Muscle of back (tissue), 13 donors: ENCODE data around the gene CDH6. TPM values are rescaled to one million over a fixed set of nuclear protein-coding genes. Genes with fewer than 3 reads are reported as not detected.

Experiments
- DNase-seq, 3 donors: peaks; one replicate each; pipeline versions ENCODE4 v3.0.0 to v3.0.0-alpha.2; 2013
- long read RNA-seq, 9 donors: transcript quantifications; one replicate each; lab custom pipeline, GENCODE V29; 2026
- polyA plus RNA-seq, 10 donors: library from polyadenylated mRNA; unstranded; fragments of 120-200 nt; gene quantifications; one replicate each; pipeline ENCODE4 v1.2.1, GENCODE V29; 2013; ENCODE audit not compliant: insufficient read length in 10 of 10

Gene CDH6
- polyA plus RNA-seq = 1 to 10 TPM; 2.4 to 5.6 (median 4.3) TPM
- long read RNA-seq, donor 1 = 0 reads
- long read RNA-seq, donor 2 = 0 reads
- long read RNA-seq, donor 3 = 0 reads
- long read RNA-seq, donor 4, partial matches to known transcripts = 0 of 1 reads
- long read RNA-seq, donor 4, other reads (novel, unspliced or antisense) = 0 of 1 reads
- long read RNA-seq, donor 5 = 0 reads
- long read RNA-seq, donor 6 = 0 reads
- long read RNA-seq, donor 7, full-length matches to known transcripts = 1 of 1 reads
- long read RNA-seq, donor 7, partial matches to known transcripts = 0 of 1 reads
- long read RNA-seq, donor 7, other reads (novel, unspliced or antisense) = 0 of 1 reads
- long read RNA-seq, donor 8 = 0 reads
- long read RNA-seq, donor 9 = 0 reads

DNA sequence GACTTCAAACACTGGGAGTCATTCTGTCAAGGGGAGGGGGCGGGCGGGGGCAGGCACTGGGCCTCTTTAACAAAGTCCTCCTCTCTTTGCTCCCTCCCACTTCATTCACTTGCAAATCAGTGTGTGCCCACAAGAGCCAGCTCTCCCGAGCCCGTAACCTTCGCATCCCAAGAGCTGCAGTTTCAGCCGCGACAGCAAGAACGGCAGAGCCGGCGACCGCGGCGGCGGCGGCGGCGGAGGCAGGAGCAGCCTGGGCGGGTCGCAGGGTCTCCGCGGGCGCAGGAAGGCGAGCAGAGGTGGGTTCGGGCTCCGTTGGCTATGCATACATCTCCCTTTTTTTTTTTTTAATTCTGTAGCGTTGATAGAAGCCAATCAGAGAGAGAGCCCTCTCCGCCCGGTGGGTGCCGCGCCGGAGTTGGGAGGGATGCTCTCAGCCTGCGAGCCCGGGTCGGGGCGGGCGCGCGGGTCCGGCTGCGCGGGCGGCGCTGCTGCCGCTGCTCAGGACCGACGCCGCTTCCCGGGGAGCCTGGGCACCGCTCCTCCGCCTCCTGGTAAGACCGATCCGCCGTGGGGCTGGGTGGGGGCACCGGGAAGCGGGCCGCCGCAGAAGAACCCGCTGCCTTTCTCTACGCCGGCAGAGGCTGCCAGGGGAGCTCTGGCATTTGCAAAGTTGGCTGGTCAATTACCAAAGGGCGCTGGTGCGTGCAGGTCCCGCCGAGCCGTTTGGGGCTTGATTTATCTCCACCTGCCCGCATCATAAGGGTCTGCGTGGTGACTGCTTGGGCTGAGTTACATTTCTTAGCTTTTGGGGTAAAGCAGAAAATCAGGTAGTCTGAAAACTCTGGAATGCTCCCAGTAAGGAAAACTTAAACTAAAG lies at the start of gene CDH6:
Gene CDH6, plus strand, starts transcription at position 96 of the 877 bp plus-strand sequence. CDS start 73,788 bp downstream, outside the sequence.
- DNase-seq = peak in 1 of 3 donors; percentile 43

- no peak for DNase-seq
Measured at GRCh38 chr5:31144364-31144763, 49.1 kb upstream of the CDH6 start.

DNA sequence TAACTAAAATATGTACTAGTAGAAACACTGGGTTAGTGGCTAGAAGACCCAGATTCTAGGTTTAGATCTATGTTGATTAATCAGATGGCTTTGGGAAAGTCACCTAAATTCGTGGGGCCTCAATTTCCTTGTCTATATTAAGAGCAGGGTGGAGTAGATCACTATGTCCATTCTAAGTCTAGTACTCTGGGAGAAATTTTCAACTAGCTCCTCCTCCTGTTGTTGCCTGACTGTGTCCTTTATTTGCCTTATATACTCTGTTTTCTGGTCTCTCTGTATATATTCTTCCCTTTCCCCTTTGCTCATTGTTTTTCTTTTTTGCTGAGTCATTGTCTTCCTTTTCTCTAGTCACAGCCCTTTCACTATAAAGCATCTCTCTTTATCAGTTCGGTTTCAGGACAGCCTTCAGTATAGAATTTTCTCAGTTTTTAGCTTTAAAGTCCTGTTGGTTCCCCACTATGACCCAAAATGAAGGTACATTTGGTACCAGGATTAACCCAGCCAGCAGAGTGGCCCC lies 44.5 kb upstream of the CDH6 start:
- no peak for DNase-seq

DNA sequence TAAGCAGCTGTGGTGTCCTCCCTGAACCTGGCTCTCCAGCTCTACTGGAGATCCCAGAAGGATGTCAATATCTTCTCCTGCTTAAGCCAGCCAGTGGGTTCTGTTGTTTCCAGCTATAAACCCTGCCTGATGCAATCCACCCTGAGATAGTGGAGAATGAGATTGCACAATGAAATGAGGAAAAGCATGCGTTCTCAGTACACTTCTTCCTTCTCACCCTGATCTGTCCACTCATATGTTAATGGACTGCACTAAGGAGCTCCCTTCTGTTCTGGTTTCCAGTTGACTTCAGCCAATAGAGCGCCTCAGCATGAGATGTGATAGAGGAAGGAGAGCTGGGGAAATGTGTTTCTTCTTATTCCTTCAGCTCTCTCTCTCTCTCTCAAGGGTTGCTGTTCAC lies 40.0 kb upstream of the CDH6 start:
- no peak for DNase-seq

- DNase-seq = no peak
Measured at GRCh38 chr5:31156631-31157160, 36.8 kb upstream of the CDH6 start.

DNA sequence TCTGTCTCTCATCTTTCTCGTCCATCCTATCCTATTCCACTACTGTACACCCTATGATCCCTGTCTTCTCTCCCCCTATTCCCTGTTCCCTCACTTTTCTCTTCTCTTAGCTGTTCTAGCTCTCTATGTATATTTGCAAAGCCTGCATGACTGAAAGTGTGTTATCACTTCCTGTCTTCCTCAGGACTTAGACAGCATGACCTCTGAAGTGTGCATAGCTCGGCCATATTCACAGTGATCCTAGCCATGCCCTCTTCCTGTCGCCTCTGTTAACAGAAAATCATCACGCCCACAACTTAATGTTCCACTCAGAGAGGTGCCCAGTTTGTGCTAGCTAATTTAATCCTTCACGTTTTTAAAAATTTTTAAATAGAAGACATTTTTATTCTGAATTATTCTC lies 35.8 kb upstream of the CDH6 start:
- DNase-seq = no peak

- DNase-seq = no peak
Measured at GRCh38 chr5:31158686-31159085, 34.8 kb upstream of the CDH6 start.

DNA sequence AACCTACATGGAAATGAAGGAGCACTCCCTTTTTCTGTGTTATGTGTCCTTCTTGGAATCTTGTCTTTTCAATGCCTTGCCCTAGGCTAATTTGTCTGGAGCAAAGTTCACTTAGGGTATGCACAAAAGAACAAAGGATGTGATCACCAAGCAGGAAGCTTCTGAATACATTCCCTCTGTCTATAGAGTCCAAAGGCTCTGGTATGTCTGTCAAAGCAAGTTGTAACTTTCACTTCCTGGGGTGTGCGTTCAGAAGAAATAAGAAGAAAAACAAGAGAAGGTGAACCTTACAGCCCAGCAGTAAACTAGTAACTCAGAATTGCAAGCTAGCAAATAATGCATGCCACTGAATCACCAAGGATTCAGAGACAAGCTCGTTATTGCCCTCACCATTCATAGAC lies 31.7 kb upstream of the CDH6 start:
- DNase-seq = no peak

DNA sequence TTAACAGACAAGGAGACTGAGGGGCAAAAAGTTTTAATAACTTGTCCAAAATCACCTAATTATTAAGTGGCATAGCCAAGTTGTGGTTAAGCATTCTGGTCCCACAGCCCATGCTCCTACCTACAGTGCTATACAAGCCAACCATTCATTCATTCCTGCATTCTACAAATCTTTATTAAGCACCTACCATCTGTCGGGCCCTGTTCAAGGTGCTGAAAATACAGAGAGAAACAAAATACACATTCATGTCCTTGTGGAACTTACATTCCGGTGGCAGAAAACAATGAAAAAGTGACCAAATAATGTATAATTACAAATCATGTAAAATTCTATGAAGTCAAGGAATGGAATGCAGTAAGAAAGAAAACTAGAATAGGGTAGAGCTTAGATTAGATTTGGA lies 27.8 kb upstream of the CDH6 start:
- DNase-seq = no peak

DNA sequence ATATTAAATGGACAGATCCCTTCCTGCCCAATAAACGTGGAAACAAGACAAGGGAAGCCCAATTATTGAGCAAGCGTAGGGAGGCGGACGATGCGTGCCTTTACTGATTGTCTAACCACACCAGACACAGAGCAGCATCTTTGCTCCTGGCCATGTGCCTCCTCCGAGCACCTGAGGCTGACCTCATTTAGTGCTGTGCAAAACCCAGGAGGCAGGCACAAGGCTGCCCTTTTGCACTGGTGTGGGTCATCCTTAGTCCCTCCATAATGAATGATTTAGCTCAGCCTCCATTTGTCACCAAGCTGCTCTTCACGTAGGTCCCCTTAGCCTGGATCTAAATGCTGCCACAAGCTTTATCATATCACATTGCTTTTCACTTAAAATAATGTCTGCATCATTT lies 24.1 kb upstream of the CDH6 start:
- no peak for DNase-seq

DNA sequence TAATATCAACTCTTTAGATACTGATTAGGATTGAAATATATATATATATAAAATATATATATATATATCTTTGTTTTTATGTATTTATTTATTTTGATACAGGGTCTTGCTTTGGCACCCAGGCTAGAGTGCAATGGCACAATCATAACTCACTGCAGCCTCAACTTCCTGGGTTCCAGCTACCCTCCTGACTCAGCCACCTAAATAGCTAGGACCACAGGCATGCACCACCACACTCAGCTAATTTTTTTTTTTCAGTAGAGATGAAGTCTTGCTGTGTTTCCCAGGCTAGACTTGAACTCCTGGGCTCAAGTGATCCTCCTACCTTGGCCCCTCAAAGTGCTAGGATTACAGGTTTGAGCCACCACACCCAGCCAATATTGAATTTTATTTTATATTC lies 20.6 kb upstream of the CDH6 start:
- DNase-seq = no peak

DNA sequence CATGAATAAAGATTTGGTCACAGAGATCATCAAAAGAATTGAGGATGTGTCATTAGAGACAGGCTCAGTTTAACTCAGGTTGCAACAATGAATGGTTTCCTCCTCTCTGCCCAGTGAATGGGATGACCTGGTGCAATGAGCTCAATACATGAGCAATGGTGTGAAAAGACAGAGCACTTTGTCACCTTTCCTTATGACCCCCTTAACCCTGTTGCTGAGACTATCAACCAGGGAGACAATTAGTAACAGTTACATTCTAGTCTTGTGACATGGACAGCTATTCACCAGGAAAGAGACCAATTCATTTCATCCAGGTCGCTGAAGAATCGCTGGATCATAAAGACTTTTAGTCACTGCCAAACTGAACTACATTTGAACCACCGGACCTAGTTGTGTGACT lies 19.9 kb upstream of the CDH6 start:
- no peak for DNase-seq

- DNase-seq = no peak
Measured at GRCh38 chr5:31181376-31181987, 12.0 kb upstream of the CDH6 start.

GRCh38 chr5:31182136-31182535 lies 11.3 kb upstream of the CDH6 start:
- DNase-seq = no peak

DNA sequence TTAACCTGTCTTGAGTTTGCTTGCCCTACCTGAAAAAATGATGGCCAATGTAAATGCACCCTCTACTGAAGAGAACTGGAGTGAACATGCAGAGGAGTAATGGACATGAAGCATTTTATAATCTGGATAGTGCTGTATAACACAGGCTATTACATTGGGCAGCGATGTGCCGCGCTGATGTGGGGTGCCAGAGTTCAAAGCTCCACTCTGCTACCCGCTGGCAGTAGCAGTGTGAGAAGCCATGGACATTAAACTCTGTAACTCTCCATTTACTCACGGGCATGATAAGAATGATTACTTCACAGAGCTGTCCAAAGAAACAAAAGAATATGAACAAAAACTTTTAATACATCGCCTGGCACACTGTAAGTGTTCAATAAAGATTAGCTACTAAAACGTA lies 7.5 kb upstream of the CDH6 start:
- no peak for DNase-seq

- DNase-seq = peak; percentile 18 to 33 (median 20)
Measured at GRCh38 chr5:31186672-31187267, 6.7 kb upstream of the CDH6 start.

DNA sequence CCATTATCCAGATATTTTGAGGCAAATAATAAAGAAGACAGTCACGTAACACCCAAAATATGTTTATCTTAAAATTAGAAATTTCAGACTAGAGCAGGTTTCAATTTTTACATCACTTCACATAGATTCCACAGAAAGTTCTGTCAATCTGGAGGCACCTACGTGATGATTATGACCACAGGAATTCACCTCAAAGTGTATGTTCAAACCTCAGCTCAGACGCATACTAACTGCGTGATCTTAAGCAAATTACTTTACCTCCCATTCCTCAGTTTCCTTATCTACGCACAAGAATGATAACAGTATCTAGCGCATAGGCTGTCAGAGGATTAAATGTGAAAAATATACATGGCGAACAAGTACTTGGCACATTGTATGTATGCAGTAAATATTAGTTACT lies 5.9 kb upstream of the CDH6 start:
- DNase-seq = no peak

DNA sequence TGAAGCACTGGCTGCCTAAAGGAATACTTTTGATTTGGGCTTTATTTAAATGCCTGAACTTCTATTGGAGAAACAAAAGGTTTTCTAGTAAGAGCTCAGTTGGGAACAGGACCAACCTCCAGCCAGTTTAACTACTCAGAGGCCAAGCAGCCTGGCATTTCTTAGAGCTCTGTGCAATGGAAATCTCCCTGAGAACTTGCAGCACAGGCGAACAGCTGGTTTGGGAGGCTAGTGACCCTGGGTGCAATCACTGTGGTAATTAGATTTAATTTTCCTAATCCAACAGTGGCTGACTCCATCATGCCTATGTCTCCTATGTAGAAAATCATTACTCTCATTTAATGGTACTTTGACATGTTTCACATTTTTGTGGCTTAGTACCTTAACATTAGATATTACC lies 1.0 kb upstream of the CDH6 start:
- no peak for DNase-seq

DNA sequence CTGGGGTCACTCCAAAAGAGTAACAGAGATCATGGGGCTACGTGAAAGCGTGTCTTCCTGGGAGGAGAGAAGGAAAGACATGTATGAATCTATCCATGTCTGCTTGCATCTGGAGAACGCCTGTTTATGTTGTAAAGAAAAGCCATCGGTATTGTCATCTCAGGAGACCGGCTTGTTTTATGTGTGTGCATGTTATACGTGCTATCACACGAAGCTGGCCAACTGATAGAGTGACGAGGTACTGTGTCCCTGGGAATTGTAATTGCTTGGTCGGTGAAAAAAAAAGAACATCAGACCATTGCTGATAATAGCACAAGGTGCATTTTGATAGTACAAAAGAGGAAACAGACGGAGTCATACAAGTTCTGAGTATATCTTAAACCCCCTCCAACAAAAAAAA lies 370 bp upstream of the CDH6 start:
- peak in 1 of 3 donors; percentile 11 for DNase-seq

- DNase-seq = peak in 1 of 3 donors; percentile 33
Measured at GRCh38 chr5:31194468-31194813, 955 bp downstream of the CDH6 start.

DNA sequence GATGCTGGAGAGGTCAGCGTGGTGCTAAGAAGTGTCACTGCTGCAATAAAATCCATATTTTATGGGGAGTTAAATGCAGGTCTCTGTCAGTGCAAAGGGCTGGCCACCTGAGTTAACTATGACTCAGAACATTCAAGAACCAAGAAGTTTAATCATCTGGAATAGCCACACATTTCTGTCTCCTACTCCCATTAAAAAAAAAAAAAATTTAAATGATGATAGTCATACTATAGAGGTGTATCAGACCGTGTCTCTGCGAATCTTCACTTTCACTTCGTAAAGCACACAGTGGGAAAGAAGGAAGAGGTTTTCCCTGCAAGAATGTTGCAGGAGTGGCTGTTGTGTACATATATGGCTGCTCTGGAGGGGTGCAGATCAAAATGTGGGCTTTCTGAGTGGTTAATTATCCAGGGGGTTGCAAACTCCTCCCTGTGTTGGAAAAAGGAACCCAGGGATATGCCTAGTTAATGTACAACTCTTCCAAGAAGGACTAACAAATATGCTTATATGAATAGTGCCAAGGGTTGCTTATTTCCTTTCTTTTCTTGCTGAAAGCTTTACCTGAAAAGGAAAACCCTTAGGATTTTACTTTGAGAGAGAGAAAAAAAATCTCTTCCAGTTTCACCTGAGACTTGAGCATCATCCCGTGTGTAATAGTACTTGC lies 1.5 kb downstream of the CDH6 start:
- peak in 1 of 3 donors; percentile 3 for DNase-seq
